HepG2 (cell line): ENCODE measurements around the gene LRP10. TPM values are rescaled to one million over a fixed set of nuclear protein-coding genes. Genes with fewer than 3 reads are reported as not detected.

Experiments
- CBX5 ChIP-seq: sonication (generic); formaldehyde crosslinking; IDR thresholded peaks from 2 replicates; pipeline ENCODE4 v1.4.0; 2020; ENCODE audit warnings: missing genetic modification reagents, borderline replicate concordance
- GATAD1 ChIP-seq: IDR thresholded peaks from 2 replicates; pipeline ENCODE4 v1.6.1; 2016; ENCODE audit warnings: missing genetic modification reagents, missing compliant biosample characterization
- HOXA5 ChIP-seq: sonication (generic); formaldehyde crosslinking; IDR thresholded peaks from 2 replicates; pipeline ENCODE4 v1.4.0; 2020; ENCODE audit warnings: missing genetic modification reagents
- JUND ChIP-seq: sonication (generic); formaldehyde crosslinking; IDR thresholded peaks from 2 replicates; pipeline ENCODE4 v1.8.0; 2022; ENCODE audit warnings: mild to moderate bottlenecking, missing genetic modification reagents
- MAFG ChIP-seq: sonication (generic); formaldehyde crosslinking; IDR thresholded peaks from 2 replicates; pipeline ENCODE4 v1.5.1; 2020; ENCODE audit warnings: mild to moderate bottlenecking, missing genetic modification reagents
- NFE2L1 ChIP-seq: sonication (generic); formaldehyde crosslinking; IDR thresholded peaks from 2 replicates; pipeline ENCODE4 v1.4.0; 2020; ENCODE audit warnings: missing genetic modification reagents, mild to moderate bottlenecking, borderline replicate concordance
- NFYC ChIP-seq: IDR thresholded peaks from 2 replicates; pipeline ENCODE4 v1.6.1; 2016; ENCODE audit warnings: missing genetic modification reagents, missing compliant biosample characterization
- NR2F1 ChIP-seq, 2 experiments: fragments of 450-650 bp in 1 of 2; formaldehyde crosslinking in 1 of 2; IDR thresholded peaks; 2 replicates each; pipeline versions ENCODE4 v1.5.0 to v1.6.1; 2016 to 2020; ENCODE audit warnings: mild to moderate bottlenecking in 1 of 2, missing compliant biosample characterization in 1 of 2, missing genetic modification reagents in 1 of 2, moderate library complexity in 1 of 2
- SIX1 ChIP-seq: sonication (generic); formaldehyde crosslinking; IDR thresholded peaks from 2 replicates; pipeline ENCODE4 v1.4.0; 2020; ENCODE audit warnings: missing genetic modification reagents, borderline replicate concordance
- TARDBP ChIP-seq: sonication (generic); formaldehyde crosslinking; IDR thresholded peaks from 2 replicates; pipeline ENCODE4 v1.8.0; 2022; ENCODE audit warnings: mild to moderate bottlenecking, missing genetic modification reagents
- ZC3H13 ChIP-seq: sonication (generic); formaldehyde crosslinking; IDR thresholded peaks from 2 replicates; pipeline ENCODE4 v1.8.1; 2023; ENCODE audit warnings: mild to moderate bottlenecking, missing genetic modification reagents, moderate library complexity
- ZFX ChIP-seq: sonication (generic); formaldehyde crosslinking; IDR thresholded peaks from 2 replicates; pipeline ENCODE4 v1.4.0; 2020; ENCODE audit warnings: mild to moderate bottlenecking, low read depth, missing genetic modification reagents, moderate library complexity
- ZNF292 ChIP-seq: sonication (generic); formaldehyde crosslinking; IDR thresholded peaks from 2 replicates; pipeline ENCODE4 v1.8.1; 2022; ENCODE audit warnings: mild to moderate bottlenecking, low read depth, missing genetic modification reagents, borderline replicate concordance
- ZNF317 ChIP-seq: sonication (generic); formaldehyde crosslinking; IDR thresholded peaks from 2 replicates; pipeline ENCODE4 v1.5.0; 2020; ENCODE audit warnings: mild to moderate bottlenecking, missing genetic modification reagents
- ZNF569 ChIP-seq: sonication (generic); formaldehyde crosslinking; IDR thresholded peaks from 2 replicates; pipeline ENCODE4 v1.5.0; 2020; ENCODE audit warnings: mild to moderate bottlenecking, missing genetic modification reagents, moderate library complexity, borderline replicate concordance
- polyA plus RNA-seq, 8 experiments: library from polyadenylated mRNA; depleted of rRNA in 3 of 8; stranded (reverse) in 7 of 8; unstranded in 1 of 8; fragments of >200 nt; fragmentation: Illumina TruSeq in 4 of 8; extraction: Trizol in 4 of 8; gene quantifications; 2 replicates each; pipeline versions ENCODE4 v1.2.1 to v1.2.3, GENCODE V29; 2011 to 2016; ENCODE audit warnings: low read depth in 4 of 8, missing spikeins in 1 of 8, mixed read lengths in 1 of 8; ENCODE audit not compliant: insufficient read depth in 1 of 8
- total RNA-seq, 5 experiments: library from RNA; depleted of rRNA; stranded (reverse); fragments of >200 nt; fragmentation: Illumina TruSeq; extraction: Trizol; gene quantifications; 2 replicates each; pipeline ENCODE4 v1.2.3, GENCODE V29; 2016; ENCODE audit warnings: low read depth in 1 of 5
- TF ChIP-seq, protein P1 (sequence below): sonication (generic); formaldehyde crosslinking; IDR thresholded peaks from 2 replicates; pipeline ENCODE4 v1.5.0; 2020; ENCODE audit warnings: missing genetic modification reagents, mild to moderate bottlenecking, borderline replicate concordance
- TF ChIP-seq, protein P2 (sequence below): sonication (generic); formaldehyde crosslinking; IDR thresholded peaks from 2 replicates; pipeline ENCODE4 v1.4.0; 2020; ENCODE audit warnings: missing genetic modification reagents
- TF ChIP-seq, protein P3 (sequence below): sonication (generic); formaldehyde crosslinking; conservative IDR thresholded peaks from 2 replicates; pipeline ENCODE4 v1.4.0; 2020; ENCODE audit warnings: missing genetic modification reagents
- TF ChIP-seq, protein P4 (sequence below): IDR thresholded peaks from 2 replicates; pipeline ENCODE4 v1.6.1; 2016
- TF ChIP-seq, protein P5 (sequence below): sonication (generic); formaldehyde crosslinking; IDR thresholded peaks from 2 replicates; pipeline ENCODE4 v1.4.0; 2020; ENCODE audit warnings: missing genetic modification reagents

LRP10 gene
- total and polyA plus RNA-seq, 2 of the 13 experiments (the other 11 are each of a cell fraction or from before 2014, with no cell fraction given): 16.9 to 45.2 TPM

DNA sequence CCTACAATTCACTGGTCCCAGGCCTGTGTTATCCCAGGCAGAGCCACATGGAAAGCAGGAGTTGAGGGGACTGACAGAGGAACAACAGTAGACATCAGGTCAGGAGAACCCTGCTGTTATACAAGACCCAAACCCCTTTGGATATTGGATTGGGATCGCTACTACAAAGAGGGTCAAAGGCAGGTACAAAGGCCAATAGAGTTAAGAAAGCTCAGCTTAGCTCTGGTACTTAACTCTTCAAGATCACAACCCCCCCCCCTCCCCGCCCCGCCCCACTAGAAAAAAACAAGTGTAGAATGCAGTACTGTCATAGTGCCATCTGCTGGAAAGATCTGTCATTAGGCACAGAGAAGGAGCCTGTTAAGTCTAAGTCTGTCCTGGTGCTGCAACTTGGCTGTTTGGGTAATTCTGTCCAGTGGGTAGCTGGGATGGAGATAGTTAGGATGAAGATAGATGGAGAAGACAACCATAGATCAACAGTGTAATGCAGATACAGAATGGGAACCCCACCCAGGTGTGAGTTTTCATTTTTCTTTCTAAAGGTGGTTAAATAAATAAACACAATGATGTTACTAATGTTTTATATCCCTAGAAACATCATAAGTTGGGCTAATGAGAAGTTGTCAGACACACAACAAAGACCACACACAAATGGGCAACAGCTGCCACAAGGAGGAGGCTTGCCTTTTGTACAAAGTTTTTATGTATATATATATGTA is 28.7 kb downstream of the LRP10 start (continued):
- TF ChIP-seq ZNF317: 0 out of 2 replicates have a peak, but pooled peaks have one; percentile 54
- TF ChIP-seq, protein P1, sequence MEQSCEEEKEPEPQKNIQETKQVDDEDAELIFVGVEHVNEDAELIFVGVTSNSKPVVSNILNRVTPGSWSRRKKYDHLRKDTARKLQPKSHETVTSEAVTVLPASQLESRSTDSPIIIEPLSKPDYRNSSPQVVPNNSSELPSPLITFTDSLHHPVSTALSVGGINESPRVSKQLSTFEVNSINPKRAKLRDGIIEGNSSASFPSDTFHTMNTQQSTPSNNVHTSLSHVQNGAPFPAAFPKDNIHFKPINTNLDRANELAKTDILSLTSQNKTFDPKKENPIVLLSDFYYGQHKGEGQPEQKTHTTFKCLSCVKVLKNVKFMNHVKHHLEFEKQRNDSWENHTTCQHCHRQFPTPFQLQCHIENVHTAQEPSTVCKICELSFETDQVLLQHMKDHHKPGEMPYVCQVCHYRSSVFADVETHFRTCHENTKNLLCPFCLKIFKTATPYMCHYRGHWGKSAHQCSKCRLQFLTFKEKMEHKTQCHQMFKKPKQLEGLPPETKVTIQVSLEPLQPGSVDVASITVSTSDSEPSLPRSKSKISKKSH (CRISPR knock-in tag): no peak
- TF ChIP-seq JUND (CRISPR knock-in tag): no peak
- peak; percentile 28; the same call in 1 of the 2 replicates for TF ChIP-seq SIX1 (CRISPR knock-in tag)
- no peak for TF ChIP-seq NR2F1 (CRISPR knock-in tag; IDR thresholded peaks at IDR 0.05)
- TF ChIP-seq ZNF292 (CRISPR knock-in tag): no peak
- TF ChIP-seq, protein P2, sequence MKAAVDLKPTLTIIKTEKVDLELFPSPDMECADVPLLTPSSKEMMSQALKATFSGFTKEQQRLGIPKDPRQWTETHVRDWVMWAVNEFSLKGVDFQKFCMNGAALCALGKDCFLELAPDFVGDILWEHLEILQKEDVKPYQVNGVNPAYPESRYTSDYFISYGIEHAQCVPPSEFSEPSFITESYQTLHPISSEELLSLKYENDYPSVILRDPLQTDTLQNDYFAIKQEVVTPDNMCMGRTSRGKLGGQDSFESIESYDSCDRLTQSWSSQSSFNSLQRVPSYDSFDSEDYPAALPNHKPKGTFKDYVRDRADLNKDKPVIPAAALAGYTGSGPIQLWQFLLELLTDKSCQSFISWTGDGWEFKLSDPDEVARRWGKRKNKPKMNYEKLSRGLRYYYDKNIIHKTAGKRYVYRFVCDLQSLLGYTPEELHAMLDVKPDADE: no peak
- TF ChIP-seq TARDBP (CRISPR knock-in tag): no peak
- TF ChIP-seq GATAD1 (CRISPR knock-in tag): 0 out of 2 replicates have a peak, but pooled peaks have one; percentile 33
- no peak for TF ChIP-seq NFYC (CRISPR knock-in tag)
- TF ChIP-seq ZC3H13 (CRISPR knock-in tag): no peak
- TF ChIP-seq, protein P3, sequence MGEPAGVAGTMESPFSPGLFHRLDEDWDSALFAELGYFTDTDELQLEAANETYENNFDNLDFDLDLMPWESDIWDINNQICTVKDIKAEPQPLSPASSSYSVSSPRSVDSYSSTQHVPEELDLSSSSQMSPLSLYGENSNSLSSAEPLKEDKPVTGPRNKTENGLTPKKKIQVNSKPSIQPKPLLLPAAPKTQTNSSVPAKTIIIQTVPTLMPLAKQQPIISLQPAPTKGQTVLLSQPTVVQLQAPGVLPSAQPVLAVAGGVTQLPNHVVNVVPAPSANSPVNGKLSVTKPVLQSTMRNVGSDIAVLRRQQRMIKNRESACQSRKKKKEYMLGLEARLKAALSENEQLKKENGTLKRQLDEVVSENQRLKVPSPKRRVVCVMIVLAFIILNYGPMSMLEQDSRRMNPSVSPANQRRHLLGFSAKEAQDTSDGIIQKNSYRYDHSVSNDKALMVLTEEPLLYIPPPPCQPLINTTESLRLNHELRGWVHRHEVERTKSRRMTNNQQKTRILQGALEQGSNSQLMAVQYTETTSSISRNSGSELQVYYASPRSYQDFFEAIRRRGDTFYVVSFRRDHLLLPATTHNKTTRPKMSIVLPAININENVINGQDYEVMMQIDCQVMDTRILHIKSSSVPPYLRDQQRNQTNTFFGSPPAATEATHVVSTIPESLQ (CRISPR knock-in tag): no peak
- no peak for TF ChIP-seq CBX5 (CRISPR knock-in tag)
- TF ChIP-seq, protein P4, sequence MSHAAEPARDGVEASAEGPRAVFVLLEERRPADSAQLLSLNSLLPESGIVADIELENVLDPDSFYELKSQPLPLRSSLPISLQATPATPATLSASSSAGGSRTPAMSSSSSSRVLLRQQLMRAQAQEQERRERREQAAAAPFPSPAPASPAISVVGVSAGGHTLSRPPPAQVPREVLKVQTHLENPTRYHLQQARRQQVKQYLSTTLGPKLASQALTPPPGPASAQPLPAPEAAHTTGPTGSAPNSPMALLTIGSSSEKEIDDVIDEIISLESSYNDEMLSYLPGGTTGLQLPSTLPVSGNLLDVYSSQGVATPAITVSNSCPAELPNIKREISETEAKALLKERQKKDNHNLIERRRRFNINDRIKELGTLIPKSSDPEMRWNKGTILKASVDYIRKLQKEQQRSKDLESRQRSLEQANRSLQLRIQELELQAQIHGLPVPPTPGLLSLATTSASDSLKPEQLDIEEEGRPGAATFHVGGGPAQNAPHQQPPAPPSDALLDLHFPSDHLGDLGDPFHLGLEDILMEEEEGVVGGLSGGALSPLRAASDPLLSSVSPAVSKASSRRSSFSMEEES (CRISPR knock-in tag): 0 out of 2 replicates have a peak, but pooled peaks have one; percentile 16
- no peak for TF ChIP-seq ZNF569 (CRISPR knock-in tag)
- TF ChIP-seq MAFG (CRISPR knock-in tag): no peak
- TF ChIP-seq NFE2L1 (CRISPR knock-in tag): no peak
- TF ChIP-seq, protein P5, sequence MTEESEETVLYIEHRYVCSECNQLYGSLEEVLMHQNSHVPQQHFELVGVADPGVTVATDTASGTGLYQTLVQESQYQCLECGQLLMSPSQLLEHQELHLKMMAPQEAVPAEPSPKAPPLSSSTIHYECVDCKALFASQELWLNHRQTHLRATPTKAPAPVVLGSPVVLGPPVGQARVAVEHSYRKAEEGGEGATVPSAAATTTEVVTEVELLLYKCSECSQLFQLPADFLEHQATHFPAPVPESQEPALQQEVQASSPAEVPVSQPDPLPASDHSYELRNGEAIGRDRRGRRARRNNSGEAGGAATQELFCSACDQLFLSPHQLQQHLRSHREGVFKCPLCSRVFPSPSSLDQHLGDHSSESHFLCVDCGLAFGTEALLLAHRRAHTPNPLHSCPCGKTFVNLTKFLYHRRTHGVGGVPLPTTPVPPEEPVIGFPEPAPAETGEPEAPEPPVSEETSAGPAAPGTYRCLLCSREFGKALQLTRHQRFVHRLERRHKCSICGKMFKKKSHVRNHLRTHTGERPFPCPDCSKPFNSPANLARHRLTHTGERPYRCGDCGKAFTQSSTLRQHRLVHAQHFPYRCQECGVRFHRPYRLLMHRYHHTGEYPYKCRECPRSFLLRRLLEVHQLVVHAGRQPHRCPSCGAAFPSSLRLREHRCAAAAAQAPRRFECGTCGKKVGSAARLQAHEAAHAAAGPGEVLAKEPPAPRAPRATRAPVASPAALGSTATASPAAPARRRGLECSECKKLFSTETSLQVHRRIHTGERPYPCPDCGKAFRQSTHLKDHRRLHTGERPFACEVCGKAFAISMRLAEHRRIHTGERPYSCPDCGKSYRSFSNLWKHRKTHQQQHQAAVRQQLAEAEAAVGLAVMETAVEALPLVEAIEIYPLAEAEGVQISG (CRISPR knock-in tag): no peak
- no peak; the same call in 1 of the 2 replicates for TF ChIP-seq ZFX (CRISPR knock-in tag)
- TF ChIP-seq HOXA5 (CRISPR knock-in tag): no peak
